ENCODE measurements around the gene TOX2. TPM values are rescaled to one million over a fixed set of nuclear protein-coding genes. Genes with fewer than 3 reads are reported as not detected.

TOX2 gene
- total RNA-seq, 1 experiment from 2014 or later: 1.7 TPM

DNA sequence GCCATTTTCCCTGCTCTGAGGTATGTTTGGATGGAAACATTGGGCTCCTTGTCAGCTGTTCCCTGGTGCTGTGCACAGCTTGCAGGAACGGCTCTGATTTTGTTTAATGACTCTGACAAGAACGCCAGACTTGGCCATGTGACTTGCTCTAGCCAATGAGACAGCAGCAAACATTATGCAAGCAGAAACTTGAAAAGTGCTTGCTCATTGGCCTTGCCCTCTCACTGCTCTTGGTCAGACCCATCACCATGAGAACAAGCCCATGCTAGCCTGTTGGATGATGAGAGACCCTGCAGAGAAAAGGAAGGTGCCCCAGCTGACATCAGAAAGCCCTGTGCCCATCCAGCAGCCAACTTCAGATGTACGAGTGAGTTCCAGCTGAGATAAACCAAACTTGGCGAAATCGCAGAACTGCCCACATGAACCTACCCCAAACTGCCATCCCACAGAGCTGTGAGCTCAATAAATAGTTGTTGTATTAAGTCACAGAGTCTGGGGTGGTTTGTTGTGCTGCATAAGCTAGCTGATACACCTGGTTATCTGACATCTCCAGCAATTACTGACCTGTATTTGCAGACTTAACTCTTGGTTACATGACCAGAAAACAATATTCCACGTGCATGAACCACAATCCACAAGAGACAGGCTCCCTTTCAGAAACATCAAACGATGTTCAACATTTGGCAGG is 175.5 kb downstream of the TOX2 start:
- H2BK12ac ChIP-seq (ENCODE audit: insufficient read length, low read depth, low read length): no peak overlapping the region
- no peak overlapping the region for H2BK120ac ChIP-seq (ENCODE audit: low read depth, low read length, poor library complexity, severe bottlenecking)
- no peak for DNase-seq
- no peak overlapping the region for H2BK15ac ChIP-seq (ENCODE audit: low read depth, low read length)
- no peak overlapping the region for H3K9ac ChIP-seq (ENCODE audit: extremely low read depth, insufficient read length, low read length)
- H3K9me3 Mint-ChIP-seq: no peaks in the 10 kb centered on the region
- no peaks in the 10 kb centered on the region for H3K27me3 ChIP-seq (ENCODE audit: insufficient read depth, low read length)
- H4K20me1 ChIP-seq (ENCODE audit: control insufficient read depth, insufficient read depth, insufficient read length): no peaks in the 10 kb centered on the region
- no peak overlapping the region for H4K8ac ChIP-seq (replicated peaks; ENCODE audit: insufficient read length, low read depth, low read length)
- H3K27ac Mint-ChIP-seq: no peak overlapping the region
- no peak overlapping the region for H3K4ac ChIP-seq (ENCODE audit: low read depth, low read length)
- no peak overlapping the region for H3T11ph ChIP-seq (ENCODE audit: low read length)
- TF ChIP-seq, protein P1, sequence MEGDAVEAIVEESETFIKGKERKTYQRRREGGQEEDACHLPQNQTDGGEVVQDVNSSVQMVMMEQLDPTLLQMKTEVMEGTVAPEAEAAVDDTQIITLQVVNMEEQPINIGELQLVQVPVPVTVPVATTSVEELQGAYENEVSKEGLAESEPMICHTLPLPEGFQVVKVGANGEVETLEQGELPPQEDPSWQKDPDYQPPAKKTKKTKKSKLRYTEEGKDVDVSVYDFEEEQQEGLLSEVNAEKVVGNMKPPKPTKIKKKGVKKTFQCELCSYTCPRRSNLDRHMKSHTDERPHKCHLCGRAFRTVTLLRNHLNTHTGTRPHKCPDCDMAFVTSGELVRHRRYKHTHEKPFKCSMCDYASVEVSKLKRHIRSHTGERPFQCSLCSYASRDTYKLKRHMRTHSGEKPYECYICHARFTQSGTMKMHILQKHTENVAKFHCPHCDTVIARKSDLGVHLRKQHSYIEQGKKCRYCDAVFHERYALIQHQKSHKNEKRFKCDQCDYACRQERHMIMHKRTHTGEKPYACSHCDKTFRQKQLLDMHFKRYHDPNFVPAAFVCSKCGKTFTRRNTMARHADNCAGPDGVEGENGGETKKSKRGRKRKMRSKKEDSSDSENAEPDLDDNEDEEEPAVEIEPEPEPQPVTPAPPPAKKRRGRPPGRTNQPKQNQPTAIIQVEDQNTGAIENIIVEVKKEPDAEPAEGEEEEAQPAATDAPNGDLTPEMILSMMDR (conservative IDR thresholded peaks at IDR 0.05): no peak
- no peak overlapping the region for H4K5ac ChIP-seq (ENCODE audit: insufficient read length, low read depth, low read length)
- peaks cover 2 to 8% of the 10 kb centered on the region in 2 experiments; a peak in 3 of 4 replicates for H3K4me1 Mint-ChIP-seq
- H2BK5ac ChIP-seq (ENCODE audit: insufficient read length, low read length): no peak overlapping the region
- H3K4me1 ChIP-seq (ENCODE audit: insufficient read depth, low read length): 0 out of 2 replicates have a peak, but pooled peaks cover 2% of the 10 kb centered on the region
- no peaks in the 10 kb centered on the region for H3K36me3 Mint-ChIP-seq (ENCODE audit: insufficient read depth in 1 of 3, low read depth in 3 of 3)
- H3K27ac ChIP-seq (ENCODE audit: insufficient read length, low read depth, low read length): no peak overlapping the region
- no peak overlapping the region for H3K56ac ChIP-seq (ENCODE audit: insufficient read length, low read depth, low read length)
- no CpG with 5 or more reads among the region's 7 CpGs for WGBS (ENCODE audit: extremely low coverage, insufficient read length, low lambda C conversion rate)
- no peaks in the 10 kb centered on the region for H3K79me2 ChIP-seq (ENCODE audit: insufficient read depth, low read length)
- H3K79me1 ChIP-seq (ENCODE audit: insufficient read depth, low read depth, low read length, poor library complexity, severe bottlenecking): no peaks in the 10 kb centered on the region
- H2AFZ ChIP-seq (ENCODE audit: low read length): no peak overlapping the region
- no peak overlapping the region for H3K4me2 ChIP-seq (ENCODE audit: insufficient read depth, insufficient read length, low read length)
- H3K14ac ChIP-seq (ENCODE audit: insufficient read depth, low read length): no peak overlapping the region
- no peak overlapping the region for H2BK20ac ChIP-seq (ENCODE audit: low read depth, low read length, poor library complexity, severe bottlenecking)
- no peaks in the 10 kb centered on the region for H3K23me2 ChIP-seq (ENCODE audit: insufficient read length, low read depth, low read length, poor library complexity, severe bottlenecking)
- no peak overlapping the region for H2AK5ac ChIP-seq (ENCODE audit: insufficient read length, low read length)
- H3K18ac ChIP-seq (ENCODE audit: insufficient read length, low read depth, low read length): no peak overlapping the region
- H3K23ac ChIP-seq (ENCODE audit: insufficient read length, low read depth, low read length): no peak overlapping the region
- no peak overlapping the region for H3K4me3 Mint-ChIP-seq
- H4K91ac ChIP-seq (ENCODE audit: insufficient read length, low read depth, low read length): no peak overlapping the region
- H3K9me3 ChIP-seq (ENCODE audit: control insufficient read depth, low read depth, low read length): no peaks in the 10 kb centered on the region
- H3K27me3 Mint-ChIP-seq (ENCODE audit: low read depth): no peaks in the 10 kb centered on the region
